GM10847 (cell line): ENCODE results near the gene AFDN.

Source experiments
- POLR2A ChIP-seq: IDR thresholded peaks from 2 replicates; pipeline ENCODE4 v1.6.1; 2011; ENCODE audit not compliant: insufficient read length; ENCODE audit errors: extremely low read depth

AFDN gene

GRCh38 chr6:168018664-168019063 lies 192.0 kb downstream of the AFDN start:
- no peak for TF ChIP-seq POLR2A

GRCh38 chr6:168020242-168020641 lies 193.5 kb downstream of the AFDN start:
- no peak for TF ChIP-seq POLR2A

- no peak for TF ChIP-seq POLR2A
Measured at GRCh38 chr6:168021581-168021980, 194.9 kb downstream of the AFDN start.
